Umbilical cord (tissue), 2 donors: Measurements from ENCODE around the gene S100A8. TPM values are rescaled to one million over a fixed set of nuclear protein-coding genes. Genes with fewer than 3 reads are reported as not detected.
A peak's percentile ranks its signal among the peaks of the same experiment; 100 is the strongest.
"Not testable (repeated sequence)": the region's sequence is repeated elsewhere in the genome, so short reads cannot be mapped to it uniquely, and the experiment has no call there.

ENCODE experiments used
- DNase-seq: peaks from one replicate; pipeline ENCODE4 v3.0.0-alpha.2; 2015; ENCODE audit warnings: low spot score
- total RNA-seq: library from RNA; depleted of rRNA; stranded (reverse); fragments of >200 nt; gene quantifications from one replicate; pipeline ENCODE4 v1.2.3, GENCODE V29; 2014; ENCODE audit warnings: low replicate concordance; ENCODE audit not compliant: insufficient read depth

Gene S100A8
- 16.6 TPM for total RNA-seq

- peak; percentile 11 for DNase-seq
These were observed at the start of gene S100A8 for GRCh38 chr1:153390938-153391710. Gene S100A8, minus strand, starts transcription at chr1:153391073. Its CDS starts 538 bp downstream, at chr1:153390535.

GRCh38 chr1:153439273-153439672 is 48.4 kb upstream of the S100A8 start:
- DNase-seq, result no peak

- DNase-seq, result no peak
These were observed 47.7 kb upstream of the S100A8 start for GRCh38 chr1:153438599-153438998.

- DNase-seq, result no peak
These were observed 46.4 kb upstream of the S100A8 start for GRCh38 chr1:153437236-153437635.

- no peak for DNase-seq
These were observed 44.0 kb upstream of the S100A8 start for GRCh38 chr1:153434746-153435455.

GRCh38 chr1:153432874-153433681 is 42.2 kb upstream of the S100A8 start:
- no peak for DNase-seq

- no peak for DNase-seq
These were observed 41.1 kb upstream of the S100A8 start for GRCh38 chr1:153431928-153432327.

GRCh38 chr1:153431427-153431826 is 40.6 kb upstream of the S100A8 start:
- DNase-seq, result no peak

- DNase-seq, result no peak
These were observed 40.1 kb upstream of the S100A8 start for GRCh38 chr1:153431002-153431401.

GRCh38 chr1:153430561-153430960 is 39.7 kb upstream of the S100A8 start:
- no peak for DNase-seq

GRCh38 chr1:153430166-153430553 is 39.3 kb upstream of the S100A8 start:
- no peak for DNase-seq

GRCh38 chr1:153429266-153430165 is 38.6 kb upstream of the S100A8 start:
- DNase-seq, result no peak

- no peak for DNase-seq
These were observed 37.9 kb upstream of the S100A8 start for GRCh38 chr1:153428791-153429190.

- DNase-seq, result no peak
These were observed 37.3 kb upstream of the S100A8 start for GRCh38 chr1:153428073-153428638.

- DNase-seq, result no peak
These were observed 35.9 kb upstream of the S100A8 start for GRCh38 chr1:153426809-153427208.

GRCh38 chr1:153422450-153423068 is 31.7 kb upstream of the S100A8 start:
- peak; percentile 73 for DNase-seq

GRCh38 chr1:153420306-153420705 is 29.4 kb upstream of the S100A8 start:
- DNase-seq, result no peak

GRCh38 chr1:153419436-153419793 is 28.5 kb upstream of the S100A8 start:
- DNase-seq, result not testable (repeated sequence)

- not testable (repeated sequence) for DNase-seq
These were observed 28.0 kb upstream of the S100A8 start for GRCh38 chr1:153418758-153419435.
